NCI-H2171 (cell line): ENCODE results near the gene LIG1.

Source experiments
- DNase-seq: peaks from one replicate; lab custom pipeline; 2025; lab: John Stamatoyannopoulos, UW

LIG1 gene

GRCh38 chr19:48181505-48181904, 11.4 kb upstream of the LIG1 start:
- no peak for DNase-seq

GRCh38 chr19:48176226-48176625, 6.1 kb upstream of the LIG1 start:
- DNase-seq: no peak

- no peak for DNase-seq
Observed at GRCh38 chr19:48175578-48175977, 5.4 kb upstream of the LIG1 start.

- no peak for DNase-seq
Observed at GRCh38 chr19:48174445-48175030, 4.4 kb upstream of the LIG1 start.

GRCh38 chr19:48171710-48172109, 1.6 kb upstream of the LIG1 start:
- DNase-seq: no peak

- DNase-seq: no peak
Observed at GRCh38 chr19:48170817-48171347, 738 bp upstream of the LIG1 start.

- peak; percentile 74 for DNase-seq
Observed at GRCh38 chr19:48169578-48169938, 586 bp downstream of the LIG1 start.

- no peak for DNase-seq
Observed at GRCh38 chr19:48168689-48169088, 1.5 kb downstream of the LIG1 start.

GRCh38 chr19:48158210-48158790, 11.8 kb downstream of the LIG1 start:
- no peak for DNase-seq

- no peak for DNase-seq
Observed at GRCh38 chr19:48154003-48154402, 16.1 kb downstream of the LIG1 start.

- peak; percentile 3 for DNase-seq
Observed at GRCh38 chr19:48152551-48152950, 17.6 kb downstream of the LIG1 start.

GRCh38 chr19:48149430-48149829, 20.7 kb downstream of the LIG1 start:
- DNase-seq: no peak

GRCh38 chr19:48148576-48148975, 21.6 kb downstream of the LIG1 start:
- DNase-seq: no peak

GRCh38 chr19:48147597-48148175, 22.5 kb downstream of the LIG1 start:
- no peak for DNase-seq

- no peak for DNase-seq
Observed at GRCh38 chr19:48139053-48139452, 31.1 kb downstream of the LIG1 start.

- DNase-seq: no peak
Observed at GRCh38 chr19:48137411-48137810, 32.7 kb downstream of the LIG1 start.

GRCh38 chr19:48136547-48136946, 33.6 kb downstream of the LIG1 start:
- DNase-seq: no peak

- no peak for DNase-seq
Observed at GRCh38 chr19:48135411-48135810, 34.7 kb downstream of the LIG1 start.

GRCh38 chr19:48133094-48133493, 37.0 kb downstream of the LIG1 start:
- no peak for DNase-seq

- DNase-seq: no peak
Observed at GRCh38 chr19:48127561-48127960, 42.6 kb downstream of the LIG1 start.

- no peak for DNase-seq
Observed at GRCh38 chr19:48123907-48124651, 46.1 kb downstream of the LIG1 start.

- no peak for DNase-seq
Observed at GRCh38 chr19:48122421-48122820, 47.7 kb downstream of the LIG1 start.

GRCh38 chr19:48121909-48122371, 48.2 kb downstream of the LIG1 start:
- no peak for DNase-seq
